HEK293T (cell line): ENCODE results near the gene SETD1B.

Experiments used
- ARNT ChIP-seq: fragments of 450-650 bp; IDR thresholded peaks from 2 replicates; pipeline ENCODE4 v1.6.1; 2017; ENCODE audit warnings: mild to moderate bottlenecking
- FOXK2 ChIP-seq: fragments of 450-650 bp; IDR thresholded peaks from 2 replicates; pipeline ENCODE4 v1.6.1; 2016; ENCODE audit warnings: mild to moderate bottlenecking
- FOXM1 ChIP-seq: fragments of 450-650 bp; IDR thresholded peaks from 2 replicates; pipeline ENCODE4 v1.6.1; 2017; ENCODE audit warnings: mild to moderate bottlenecking, borderline replicate concordance
- HDGF ChIP-seq: fragments of 450-650 bp; IDR thresholded peaks from 2 replicates; pipeline ENCODE4 v1.6.1; 2017; ENCODE audit warnings: antibody characterized with exemption, borderline replicate concordance
- NFRKB ChIP-seq: fragments of 450-650 bp; IDR thresholded peaks from 2 replicates; pipeline ENCODE4 v1.6.1; 2016; ENCODE audit warnings: mild to moderate bottlenecking, moderate library complexity
- SUZ12 ChIP-seq: fragments of 450-650 bp; IDR thresholded peaks from 2 replicates; pipeline ENCODE4 v1.6.1; 2016; ENCODE audit warnings: mild to moderate bottlenecking
- TARDBP ChIP-seq: fragments of 450-650 bp; IDR thresholded peaks from 2 replicates; pipeline ENCODE4 v1.6.1; 2016

GRCh38 chr12:121849211-121849610 is 45.4 kb downstream of the SETD1B start:
- no peak for TF ChIP-seq FOXK2
- no peak for TF ChIP-seq NFRKB
- no peak for TF ChIP-seq HDGF
- no peak for TF ChIP-seq SUZ12
- TF ChIP-seq ARNT, result no peak
- TF ChIP-seq TARDBP, result no peak
- TF ChIP-seq FOXM1, result no peak
